ENCODE data around the gene LSAMP.

Gene LSAMP

GRCh38 chr3:116019254-116019763, 426.0 kb downstream of the LSAMP start:
- DNase-seq (ENCODE audit: low read depth): no peak

GRCh38 chr3:116018646-116019045, 426.6 kb downstream of the LSAMP start:
- no peak for DNase-seq (ENCODE audit: low read depth)

- DNase-seq (ENCODE audit: low read depth): no peak
Measured at GRCh38 chr3:116015931-116016330, 429.4 kb downstream of the LSAMP start.

GRCh38 chr3:116007000-116007399, 438.3 kb downstream of the LSAMP start:
- DNase-seq (ENCODE audit: low read depth): no peak

- DNase-seq (ENCODE audit: low read depth): no peak
Measured at GRCh38 chr3:116005404-116005803, 439.9 kb downstream of the LSAMP start.

DNA sequence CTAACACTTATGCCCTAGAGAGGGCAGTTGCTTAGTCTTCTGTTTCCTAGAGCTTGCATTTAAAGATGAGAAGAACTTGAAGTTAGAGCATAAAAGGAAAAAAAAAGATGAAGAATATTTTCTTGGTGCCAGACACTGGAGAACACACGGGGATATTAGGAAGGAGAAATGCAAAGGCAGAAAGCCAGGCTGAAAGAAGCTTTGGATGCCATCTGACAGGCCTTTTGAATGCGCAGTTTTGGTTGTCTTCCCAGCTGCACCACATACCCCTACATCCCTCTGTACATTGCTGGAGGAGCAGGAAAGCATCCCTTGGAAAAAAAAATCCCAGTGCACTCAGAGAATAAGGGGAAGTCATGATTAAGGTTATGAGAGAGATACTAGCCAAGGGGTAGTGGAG, 443.1 kb downstream of the LSAMP start:
- no peak for DNase-seq (ENCODE audit: low read depth)

DNA sequence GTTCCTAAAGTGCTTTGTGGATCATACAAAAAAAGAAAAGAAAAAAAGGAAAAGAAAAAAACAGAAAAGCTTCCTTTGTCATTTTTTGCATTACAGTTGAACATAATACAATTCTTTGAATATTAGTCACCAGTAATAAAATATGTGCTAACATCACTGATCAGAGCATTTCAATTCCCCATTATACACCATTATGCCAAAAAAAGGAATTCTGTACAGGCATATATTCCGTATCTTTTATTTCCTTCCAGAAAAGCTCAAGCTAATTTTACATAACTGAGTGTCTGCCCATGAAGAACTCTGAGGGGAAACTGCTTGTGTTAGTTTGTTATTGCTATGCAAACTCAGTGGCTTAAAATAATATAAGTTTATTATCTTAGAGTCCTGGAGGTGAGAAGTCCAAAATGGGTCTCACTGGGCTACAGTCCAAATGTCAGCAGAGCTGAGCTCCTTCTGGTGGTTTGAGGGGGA, 444.1 kb downstream of the LSAMP start:
- no peak for DNase-seq (ENCODE audit: low read depth)

- no peak for DNase-seq (ENCODE audit: low read depth)
Measured at GRCh38 chr3:116000311-116000710, 445.0 kb downstream of the LSAMP start.

DNA sequence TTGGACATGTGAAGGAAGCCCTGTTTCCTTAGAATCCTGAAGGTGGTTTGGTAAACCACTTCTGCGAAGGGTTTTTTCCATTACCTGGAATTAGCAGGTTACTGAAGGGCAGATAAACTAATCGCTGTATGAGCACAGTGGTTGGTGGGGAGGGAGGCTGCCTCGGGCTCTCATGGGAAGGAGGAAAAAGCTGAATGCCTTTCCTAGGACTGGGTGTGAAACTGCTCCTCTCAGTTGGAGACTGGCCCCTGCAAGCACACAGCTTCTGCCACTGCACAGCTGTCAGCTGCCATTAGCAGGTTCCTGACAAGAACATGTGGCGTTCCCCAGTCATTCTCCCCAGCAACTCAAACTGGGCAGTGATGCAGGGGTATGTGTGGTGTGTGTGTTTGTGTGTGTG, 445.7 kb downstream of the LSAMP start:
- no peak for DNase-seq (ENCODE audit: low read depth)

DNA sequence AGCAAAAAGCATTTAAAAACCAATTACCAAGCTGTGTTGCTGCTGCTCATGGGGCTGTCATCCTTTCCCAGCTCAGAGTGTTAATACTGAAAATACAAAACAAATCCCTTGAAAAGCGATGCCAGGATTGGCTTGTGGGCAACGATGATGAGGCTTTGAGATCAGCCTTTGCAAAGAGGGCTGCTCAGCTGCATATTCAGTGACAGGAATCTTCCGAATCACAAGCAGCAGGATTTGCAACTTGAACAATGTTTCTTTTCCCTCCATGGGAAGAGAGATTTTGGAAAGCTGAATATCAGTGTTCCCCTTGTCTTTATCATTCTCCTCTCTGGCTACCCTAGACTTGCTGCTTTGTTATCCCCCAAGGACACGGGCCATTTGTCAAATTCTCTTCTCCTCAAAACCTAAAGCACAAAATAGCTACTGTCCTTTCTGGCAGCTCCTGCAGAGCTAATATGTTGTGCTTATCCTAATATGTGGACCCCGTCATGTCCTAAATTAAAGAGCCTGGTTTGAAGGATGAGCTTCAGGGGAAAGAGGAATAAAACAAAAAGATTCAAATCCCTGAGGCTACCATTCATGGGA, 446.2 kb downstream of the LSAMP start:
- no peak for DNase-seq (ENCODE audit: low read depth)

GRCh38 chr3:115996420-115997108, 448.7 kb downstream of the LSAMP start:
- DNase-seq (ENCODE audit: low read depth): no peak

DNA sequence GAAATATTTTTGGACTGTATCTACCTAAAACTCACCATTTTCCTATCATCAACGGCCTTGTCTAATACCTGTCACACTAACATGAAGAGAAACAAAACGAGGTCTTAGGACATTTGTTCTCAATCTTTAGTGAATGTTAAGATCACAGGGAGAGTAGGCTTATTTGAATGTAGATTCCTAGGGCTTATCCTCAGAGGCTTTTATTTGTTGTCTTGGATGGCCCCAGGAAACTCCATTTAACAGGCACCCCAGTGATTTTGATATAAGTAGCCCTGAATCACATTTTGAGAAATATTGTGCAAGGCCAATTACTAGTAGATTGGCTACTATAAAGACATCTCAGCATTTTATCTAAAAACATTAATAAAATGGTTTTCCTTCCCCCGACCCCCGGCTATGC, 454.6 kb downstream of the LSAMP start:
- DNase-seq (ENCODE audit: low read depth): no peak

- DNase-seq (ENCODE audit: low read depth): no peak
Measured at GRCh38 chr3:115989684-115990421, 455.4 kb downstream of the LSAMP start.

- no peak for DNase-seq (ENCODE audit: low read depth)
Measured at GRCh38 chr3:115986555-115987207, 458.6 kb downstream of the LSAMP start.

DNA sequence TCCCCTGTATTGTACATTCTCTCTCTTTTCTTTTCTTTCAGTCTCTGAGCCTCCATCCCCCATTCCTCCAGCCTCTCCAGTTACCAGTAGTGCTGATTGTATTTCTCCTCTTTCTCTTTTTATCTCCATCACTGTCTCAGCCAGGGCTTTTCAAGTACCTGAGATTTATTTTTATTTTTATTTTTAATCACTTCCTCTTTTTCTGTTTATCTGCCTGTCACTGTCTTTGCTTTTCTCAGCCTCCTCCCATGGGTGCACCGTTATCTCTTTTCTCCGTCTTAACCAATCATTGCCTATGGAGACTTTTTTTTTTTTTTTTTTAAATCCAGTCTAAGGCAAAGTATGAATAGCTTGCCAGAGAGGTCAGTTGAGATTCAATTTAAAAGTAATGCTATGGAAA, 462.7 kb downstream of the LSAMP start:
- DNase-seq (ENCODE audit: low read depth): no peak

DNA sequence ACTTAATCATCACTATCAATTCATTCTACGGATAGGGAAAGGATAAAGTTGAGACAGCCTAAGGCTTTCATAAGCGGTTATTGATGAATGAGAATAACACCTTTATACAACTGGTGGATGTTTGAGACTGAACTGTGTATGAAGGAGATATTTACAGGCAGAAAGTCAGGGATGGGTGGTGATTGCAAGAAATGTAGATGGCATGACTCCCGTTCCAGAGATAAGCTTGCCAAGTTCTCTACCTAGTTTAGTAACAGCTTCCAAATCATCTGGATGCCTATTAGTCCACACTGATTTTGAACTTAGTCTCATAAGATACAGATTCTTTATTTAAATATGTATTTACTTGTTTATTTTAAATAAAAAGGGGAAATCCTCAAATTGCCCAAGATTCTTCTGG, 463.2 kb downstream of the LSAMP start:
- no peak for DNase-seq (ENCODE audit: low read depth)

DNA sequence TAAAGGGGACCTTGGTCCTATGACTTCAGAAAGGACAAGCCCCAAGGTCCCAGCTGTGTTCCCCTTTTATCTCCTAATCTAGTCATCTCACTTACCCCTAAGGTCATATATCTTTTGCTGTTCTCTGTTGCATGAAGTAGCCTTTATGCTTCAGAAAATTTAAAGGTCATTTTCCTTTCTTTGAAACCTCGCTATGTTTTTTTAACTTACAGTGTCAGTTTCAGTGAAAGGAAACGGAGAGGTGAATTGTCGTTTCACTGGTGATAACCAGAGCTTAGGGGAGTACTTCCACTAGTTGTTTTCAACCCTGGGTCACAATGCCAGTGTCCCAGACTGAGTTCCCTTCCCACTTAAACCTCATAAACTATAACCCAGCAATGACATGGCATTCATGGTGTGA, 464.6 kb downstream of the LSAMP start:
- no peak for DNase-seq (ENCODE audit: low read depth)

DNA sequence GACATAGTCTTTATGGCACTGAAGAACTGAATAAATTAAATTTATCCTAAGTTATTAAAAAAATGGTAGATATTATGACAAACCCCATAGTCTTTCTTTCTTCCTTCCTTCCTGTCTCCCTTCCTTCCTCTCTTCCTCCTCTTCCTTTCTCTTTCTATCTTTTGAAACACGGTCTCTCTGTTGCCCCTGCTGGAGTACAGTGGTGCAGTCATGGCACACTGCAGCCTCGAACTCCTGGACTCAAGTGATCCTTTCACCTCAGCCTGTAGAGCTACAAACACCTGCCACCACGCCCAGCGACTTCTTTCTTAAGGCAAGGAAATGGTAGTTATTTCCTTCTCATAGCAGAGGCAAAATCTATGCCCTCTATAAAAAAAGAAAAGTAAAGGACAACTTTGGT, 467.4 kb downstream of the LSAMP start:
- DNase-seq (ENCODE audit: low read depth): no peak

- DNase-seq (ENCODE audit: low read depth): no peak
Measured at GRCh38 chr3:115975796-115976195, 469.5 kb downstream of the LSAMP start.

DNA sequence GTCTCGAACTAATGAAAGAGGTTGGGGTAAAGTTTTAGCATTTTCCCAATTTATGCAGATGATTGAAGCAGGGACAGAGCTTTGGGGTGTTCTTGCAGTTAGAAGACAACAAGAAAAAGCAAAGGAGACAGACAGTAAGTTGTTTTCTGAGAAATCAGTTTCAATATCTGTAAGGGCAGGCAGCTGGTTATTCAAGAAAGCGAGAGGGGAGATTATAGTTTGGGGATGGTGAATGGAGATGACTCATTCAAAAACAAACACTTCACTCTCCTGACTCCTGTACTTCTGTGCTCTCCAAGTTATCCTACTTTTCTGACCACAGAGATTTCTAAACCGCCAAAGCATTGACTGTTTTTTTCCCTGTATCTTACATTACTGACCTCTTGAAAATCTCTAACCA, 469.9 kb downstream of the LSAMP start:
- no peak for DNase-seq (ENCODE audit: low read depth)

- DNase-seq (ENCODE audit: low read depth): no peak
Measured at GRCh38 chr3:115974940-115975339, 470.3 kb downstream of the LSAMP start.

DNA sequence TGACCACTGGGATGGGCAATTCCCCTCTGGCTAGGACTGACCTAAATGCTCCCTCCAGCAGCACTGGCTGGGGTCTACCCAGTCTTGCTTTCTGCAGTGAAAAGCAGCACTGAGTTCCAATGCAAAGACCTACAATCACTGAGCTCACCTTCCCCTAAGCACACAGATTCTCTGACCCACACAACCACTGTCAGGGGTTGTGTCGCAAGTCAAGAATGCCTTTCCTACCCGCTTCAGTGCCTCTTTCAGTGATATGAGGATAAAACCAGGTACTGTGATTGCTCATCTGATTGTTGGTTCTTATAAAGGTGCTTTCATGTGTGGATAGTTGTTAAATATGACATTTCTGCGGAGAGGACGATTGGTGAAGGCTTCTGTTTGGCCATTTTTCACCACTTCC, 476.4 kb downstream of the LSAMP start:
- DNase-seq (ENCODE audit: low read depth): no peak

- DNase-seq (ENCODE audit: low read depth): no peak
Measured at GRCh38 chr3:115961380-115961779, 483.9 kb downstream of the LSAMP start.

All from CMK (cell line).